GM12878 (cell line): ENCODE results near the gene SURF6. TPM values are rescaled to one million over a fixed set of nuclear protein-coding genes. Genes with fewer than 3 reads are reported as not detected.

Source experiments
- ATAC-seq: fragments of 200-7000 bp; cut with Tn5 transposase; 3 replicates; pipeline ENCODE4 v1.9.1; 2020; ENCODE audit warnings: mild to moderate bottlenecking, moderate library complexity
- BruUV-seq: library from RNA; stranded (reverse); fragments of 400-500 nt; replicated peaks from 2 replicates; lab custom pipeline; 2021; lab: Mats Ljungman, UMichigan
- CTCF ChIA-PET: fragments of 300-600 bp; sonication (Branson Sonifier 250); formaldehyde crosslinking; extraction: SDS; loops from one replicate; lab custom pipeline; 2021; ENCODE audit warnings: inconsistent platforms; lab: Yijun Ruan, JAX
- POLR2A ChIA-PET: fragments of 350-600 bp; formaldehyde crosslinking; extraction: SDS; loops from one replicate; lab custom pipeline; 2021; ENCODE audit warnings: inconsistent platforms; lab: Charles Lee
- RAD21 ChIA-PET: fragments of 300-600 bp; sonication (Branson Sonifier 250); formaldehyde crosslinking; loops from one replicate; lab custom pipeline; 2023; ENCODE audit warnings: antibody characterized with exemption; ENCODE audit not compliant: unreplicated experiment; lab: Charles Lee
- SMC1A ChIA-PET: fragments of 300-600 bp; sonication (Branson Sonifier 250); formaldehyde crosslinking; loops from one replicate; lab custom pipeline; 2023; ENCODE audit not compliant: unreplicated experiment, uncharacterized antibody; lab: Charles Lee
- DNase-seq: peaks from one replicate; pipeline ENCODE4 v3.0.0-alpha.2; 2011; ENCODE audit warnings: low read depth, low spot score
- FAIRE-seq: peaks from 3 replicates; lab custom pipeline; 2011; peaks lifted over from hg19 to GRCh38; lab: Jason Lieb, UNC
- H2AFZ ChIP-seq: 2 replicates; pipeline ENCODE4 v1.6.0; 2011; ENCODE audit warnings: low read depth, low read length, control low read depth; ENCODE audit not compliant: control insufficient read depth
- H3K27ac ChIP-seq: 2 replicates; pipeline ENCODE4 v1.5.1; 2011; ENCODE audit warnings: control low read depth; ENCODE audit not compliant: control insufficient read depth, insufficient read depth
- H3K27me3 ChIP-seq, 2 experiments: replicated peaks in 1 of 2; 2 replicates each; pipeline versions ENCODE4 v1.6.0 to v1.6.1; 2011; ENCODE audit warnings: low read length in 1 of 2; ENCODE audit not compliant: control insufficient read depth in 2 of 2, insufficient read depth in 2 of 2
- H3K36me3 ChIP-seq, 2 experiments: 2 replicates each; pipeline ENCODE4 v1.5.1; 2011; ENCODE audit warnings: low read length in 1 of 2; ENCODE audit not compliant: control insufficient read depth in 2 of 2, insufficient read depth in 2 of 2
- H3K4me1 ChIP-seq: 2 replicates; pipeline ENCODE4 v1.6.1; 2011; ENCODE audit warnings: mild to moderate bottlenecking, low read length, moderate library complexity, mixed read lengths; ENCODE audit not compliant: control insufficient read depth, insufficient read depth
- H3K4me2 ChIP-seq: 2 replicates; pipeline ENCODE4 v1.6.0; 2011; ENCODE audit warnings: control low read depth; ENCODE audit not compliant: control insufficient read depth, insufficient read depth
- H3K4me3 ChIP-seq: fragments of 200-600 bp; sonication (generic); 2 replicates; pipeline ENCODE4 v1.5.1; 2016
- H3K79me2 ChIP-seq: 2 replicates; pipeline ENCODE4 v1.6.0; 2011; ENCODE audit warnings: low read length; ENCODE audit not compliant: control insufficient read depth, insufficient read depth
- H3K9ac ChIP-seq: 2 replicates; pipeline ENCODE4 v1.8.0; 2011; ENCODE audit warnings: low read length, control low read depth, mixed read lengths; ENCODE audit not compliant: control insufficient read depth, insufficient read depth
- H3K9me3 ChIP-seq: replicated peaks from 3 replicates; pipeline ENCODE4 v1.5.1; 2011; ENCODE audit warnings: mild to moderate bottlenecking, low read length; ENCODE audit not compliant: control insufficient read depth, insufficient read depth
- H4K20me1 ChIP-seq: 2 replicates; pipeline ENCODE4 v1.6.0; 2011; ENCODE audit not compliant: control insufficient read depth, insufficient read depth
- POLR2AphosphoS5 ChIP-seq: IDR thresholded peaks from 2 replicates; pipeline ENCODE4 v1.6.1; 2011; ENCODE audit warnings: mild to moderate bottlenecking, low read length, inconsistent platforms
- ZNF592 ChIP-seq: fragments of 450-650 bp; IDR thresholded peaks from 2 replicates; pipeline ENCODE4 v1.6.1; 2017; ENCODE audit warnings: mild to moderate bottlenecking, moderate library complexity
- WGBS: methylation state at CpG from one replicate; pipeline ENCODE4 v1.1.6; 2016; ENCODE audit warnings: low lambda C conversion rate; ENCODE audit not compliant: insufficient replicate concordance, insufficient coverage; ENCODE audit errors: missing lambda C conversion rate; 5-methylcytosine and 5-hydroxymethylcytosine counted together
- in situ Hi-C: fragments of 300-500 bp; cut with MboI; formaldehyde crosslinking; loops from 9 replicates; pipeline ENCODE4 v1.14.3; 2018; ENCODE audit warnings: mixed read lengths
- intact Hi-C: fragments of 100-400 bp; cut with micrococcal nuclease; formaldehyde crosslinking; loops from one replicate; pipeline ENCODE4 v1.14.2; 2022; ENCODE audit not compliant: unreplicated experiment
- polyA plus RNA-seq, 11 experiments: library from polyadenylated mRNA; depleted of rRNA in 4 of 11; unstranded in 6 of 11; stranded (reverse) in 5 of 11; fragments of >200 nt; fragmentation: Nextera tagmentation in 4 of 11; fragmentation: Illumina TruSeq in 1 of 11; extraction: Ambion mirVana in 4 of 11; extraction: Trizol in 1 of 11; gene quantifications; 1 replicate in 1 of 11; 2 replicates in 10 of 11; pipeline versions ENCODE4 v1.2.1 to v1.2.3, GENCODE V29; 2011 to 2016; ENCODE audit warnings: inconsistent platforms in 2 of 11, missing spikeins in 2 of 11, low read depth in 1 of 11
- total RNA-seq, 4 experiments: library from RNA; depleted of rRNA in 3 of 4; stranded (reverse); fragments of >200 nt in 3 of 4; fragmentation: Illumina TruSeq in 1 of 4; extraction: Trizol in 1 of 4; gene quantifications; 2 replicates each; pipeline versions ENCODE4 v1.2.1 to v1.2.3, GENCODE V29; 2013 to 2021

SURF6 gene
- total and polyA plus RNA-seq, 10 of the 15 experiments (the other 5 are each of a cell fraction or from before 2014, with no cell fraction given), result 2.2 to 27.2 (median 15.1) TPM

DNA sequence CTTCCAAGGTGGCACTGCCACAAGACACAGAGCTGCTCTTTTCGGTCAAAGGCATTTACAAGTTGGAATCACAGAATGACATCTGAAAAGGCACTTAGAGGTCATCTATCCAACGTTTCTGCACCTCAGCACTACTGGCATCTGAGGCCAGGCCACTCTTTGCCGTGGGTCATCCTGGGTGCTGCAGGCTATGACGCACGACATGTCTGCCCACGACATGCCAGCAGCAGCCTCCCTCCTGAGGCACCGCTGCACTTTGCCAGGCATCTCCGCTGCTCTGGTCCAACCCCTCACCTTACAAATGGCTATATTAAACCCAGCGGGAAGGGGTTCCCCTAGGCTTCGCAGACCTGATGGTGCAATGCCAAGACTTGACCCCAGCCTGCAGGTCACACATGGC is 31.8 kb upstream of the SURF6 start:
- intact Hi-C loops, result no loop called here
- Histone ChIP-seq H3K36me3 (peaks cover 36 to 47% of the 10 kb centered on the region in 2 experiments), H3K4me2 (no peak overlapping the region)
- BruUV-seq, result no TSS peak
- CTCF ChIA-PET, result no interaction called here
- 0 out of 2 replicates have a peak, but pooled peaks have one; percentile 32 for TF ChIP-seq POLR2AphosphoS5
- TF ChIP-seq ZNF592, result no peak
- TF ChIP-seq, all 136 proteins: peak for 1
- DNase-seq (no peak), ATAC-seq (no peak), FAIRE-seq (no peak)
- in situ Hi-C loops, result no loop called here
- Histone ChIP-seq H4K20me1 (peaks cover 37% of the 10 kb centered on the region), H3K9me3 (no peaks in the 10 kb centered on the region), H3K27ac (no peak overlapping the region), H3K4me3 (no peak overlapping the region), H3K9ac (no peak overlapping the region), H3K79me2 (peaks cover 57% of the 10 kb centered on the region), H3K27me3 (no peaks in the 10 kb centered on the region), H3K4me1 (peaks cover 17% of the 10 kb centered on the region), H2AFZ (no peak overlapping the region)
- 82% methylated on average over 10 of the region's 10 CpGs for WGBS
- POLR2A ChIA-PET, result interaction anchor here (1.0 kb wide), 1 partner anchor 10 kb away, joined by 4 read pairs; no protein-coding TSS in a partner anchor
- SMC1A ChIA-PET, result no interaction called here
- RAD21 ChIA-PET, result no interaction called here
